Thoracic aorta (tissue), 2 donors: Measurements from ENCODE around the gene LRP11. TPM values are rescaled to one million over a fixed set of nuclear protein-coding genes. Genes with fewer than 3 reads are reported as not detected.
"Not testable (repeated sequence)": the region's sequence is repeated elsewhere in the genome, so short reads cannot be mapped to it uniquely, and the experiment has no call there.

ENCODE experiments used
- ATAC-seq: fragments of 150-250 bp; one replicate; pipeline ENCODE4 v1.8.0; 2017; ENCODE audit warnings: low read depth; ENCODE audit not compliant: insufficient number of reproducible peaks, low FRiP score
- DNase-seq: peaks from one replicate; pipeline ENCODE4 v3.0.0-alpha.2; 2020; ENCODE audit warnings: low spot score
- H3K27ac ChIP-seq, 2 donors: fragments of 200-600 bp; sonication (generic); 1 replicate in 1 of 2; 2 replicates in 1 of 2; pipeline ENCODE4 v1.5.1; 2016; ENCODE audit warnings: mild to moderate bottlenecking in 2 of 2, moderate library complexity in 2 of 2
- H3K27me3 ChIP-seq: fragments of 200-600 bp; sonication (generic); replicated peaks from 2 replicates; pipeline ENCODE4 v1.6.0; 2016; ENCODE audit warnings: mild to moderate bottlenecking; ENCODE audit not compliant: insufficient read depth
- H3K36me3 ChIP-seq: fragments of 200-600 bp; sonication (generic); one replicate; pipeline ENCODE4 v1.5.1; 2016
- H3K4me1 ChIP-seq, 2 donors: fragments of 200-600 bp; sonication (generic); 1 replicate in 1 of 2; 2 replicates in 1 of 2; pipeline versions ENCODE4 v1.5.1 to v1.6.0; 2016; ENCODE audit warnings: low read depth in 2 of 2, mild to moderate bottlenecking in 1 of 2; ENCODE audit not compliant: control insufficient read depth in 1 of 2
- H3K4me3 ChIP-seq: fragments of 200-600 bp; sonication (generic); 2 replicates; pipeline ENCODE4 v1.5.1; 2016; ENCODE audit warnings: mild to moderate bottlenecking
- H3K9me3 ChIP-seq: fragments of 200-600 bp; sonication (generic); 2 replicates; pipeline ENCODE4 v1.5.1; 2016
- total RNA-seq, 2 donors: library from RNA; depleted of rRNA; stranded (reverse); fragments of >200 nt; gene quantifications; one replicate each; pipeline versions ENCODE4 v1.1.0 to v1.2.3, GENCODE V29; 2016
- TF ChIP-seq, protein P1 (sequence below): fragments of 200-600 bp; sonication (generic); IDR thresholded peaks from one replicate; pipeline ENCODE4 v1.5.1; 2019; ENCODE audit warnings: antibody characterized with exemption

LRP11 gene
- total RNA-seq, 2 donors from 2014 or later, result 22.4 to 31.8 TPM

DNA sequence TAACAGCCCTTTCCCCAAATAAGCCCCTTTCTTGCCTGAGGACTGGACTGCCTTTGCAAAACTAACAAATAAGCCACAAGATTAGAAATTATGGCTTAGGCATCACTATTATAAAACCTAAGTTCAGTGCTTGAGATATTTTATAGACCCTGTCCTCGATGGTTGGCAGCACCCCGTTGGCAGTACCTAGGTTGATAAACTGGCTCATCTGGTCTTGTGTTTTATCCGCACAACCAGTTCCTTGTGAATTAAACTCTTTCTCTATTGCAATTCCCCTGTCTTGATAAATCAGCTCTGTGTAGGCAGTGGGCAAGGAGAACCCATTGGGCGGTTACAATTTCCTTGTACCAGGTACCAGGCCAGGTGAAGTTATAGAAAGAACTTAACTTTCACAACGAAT is 6.6 kb downstream of the LRP11 start:
- Histone ChIP-seq H3K9me3 (no peaks in the 10 kb centered on the region), H3K27me3 (no peaks in the 10 kb centered on the region), H3K4me3 (no peak overlapping the region), H3K4me1 (peaks cover 1 to 8% of the 10 kb centered on the region in 2 donors), H3K36me3 (no peaks in the 10 kb centered on the region), H3K27ac (no peak overlapping the region)
- ATAC-seq, result no peak
- TF ChIP-seq, protein P1, sequence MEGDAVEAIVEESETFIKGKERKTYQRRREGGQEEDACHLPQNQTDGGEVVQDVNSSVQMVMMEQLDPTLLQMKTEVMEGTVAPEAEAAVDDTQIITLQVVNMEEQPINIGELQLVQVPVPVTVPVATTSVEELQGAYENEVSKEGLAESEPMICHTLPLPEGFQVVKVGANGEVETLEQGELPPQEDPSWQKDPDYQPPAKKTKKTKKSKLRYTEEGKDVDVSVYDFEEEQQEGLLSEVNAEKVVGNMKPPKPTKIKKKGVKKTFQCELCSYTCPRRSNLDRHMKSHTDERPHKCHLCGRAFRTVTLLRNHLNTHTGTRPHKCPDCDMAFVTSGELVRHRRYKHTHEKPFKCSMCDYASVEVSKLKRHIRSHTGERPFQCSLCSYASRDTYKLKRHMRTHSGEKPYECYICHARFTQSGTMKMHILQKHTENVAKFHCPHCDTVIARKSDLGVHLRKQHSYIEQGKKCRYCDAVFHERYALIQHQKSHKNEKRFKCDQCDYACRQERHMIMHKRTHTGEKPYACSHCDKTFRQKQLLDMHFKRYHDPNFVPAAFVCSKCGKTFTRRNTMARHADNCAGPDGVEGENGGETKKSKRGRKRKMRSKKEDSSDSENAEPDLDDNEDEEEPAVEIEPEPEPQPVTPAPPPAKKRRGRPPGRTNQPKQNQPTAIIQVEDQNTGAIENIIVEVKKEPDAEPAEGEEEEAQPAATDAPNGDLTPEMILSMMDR, result no peak
- no peak for DNase-seq

DNA sequence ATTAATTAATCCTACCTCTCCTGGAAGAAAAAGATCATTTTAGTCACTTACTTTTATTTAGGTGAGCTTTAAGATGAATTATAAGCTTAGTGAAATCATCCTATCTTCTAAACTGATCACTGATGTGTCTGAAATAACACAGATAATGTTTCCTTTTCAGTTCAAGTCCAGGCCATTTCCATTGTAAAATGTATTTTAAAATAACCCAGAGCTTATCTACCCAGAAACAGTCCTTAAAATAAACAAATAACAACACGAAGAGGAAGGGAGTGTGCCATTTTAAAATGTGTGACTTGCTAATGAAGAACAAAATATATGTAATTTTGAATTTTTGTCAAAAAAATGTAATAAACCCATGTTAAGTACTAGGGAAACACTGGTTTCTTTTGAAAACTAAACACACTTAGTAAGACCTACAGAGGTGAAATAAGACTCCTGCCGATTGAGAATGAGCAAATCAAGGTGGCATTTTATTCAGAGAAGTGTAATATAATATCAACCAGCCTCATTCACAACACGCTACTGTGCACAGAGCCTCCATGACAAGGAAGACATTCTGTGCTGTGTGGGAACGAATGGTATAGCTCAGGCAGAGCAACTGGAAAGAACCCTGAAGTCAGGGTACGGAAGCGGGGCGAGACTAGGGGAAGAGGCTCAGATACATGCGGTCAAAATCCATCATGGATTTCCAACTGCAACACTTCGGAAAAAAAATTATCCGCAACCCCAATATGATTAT is 7.7 kb downstream of the LRP11 start:
- TF ChIP-seq, protein P1, result no peak
- Histone ChIP-seq H3K27ac (no peak overlapping the region), H3K27me3 (no peaks in the 10 kb centered on the region), H3K36me3 (no peaks in the 10 kb centered on the region), H3K4me1 (peaks cover 0 to 6% of the 10 kb centered on the region in 2 donors), H3K4me3 (no peak overlapping the region), H3K9me3 (no peaks in the 10 kb centered on the region)
- ATAC-seq (no peak), DNase-seq (no peak)

DNA sequence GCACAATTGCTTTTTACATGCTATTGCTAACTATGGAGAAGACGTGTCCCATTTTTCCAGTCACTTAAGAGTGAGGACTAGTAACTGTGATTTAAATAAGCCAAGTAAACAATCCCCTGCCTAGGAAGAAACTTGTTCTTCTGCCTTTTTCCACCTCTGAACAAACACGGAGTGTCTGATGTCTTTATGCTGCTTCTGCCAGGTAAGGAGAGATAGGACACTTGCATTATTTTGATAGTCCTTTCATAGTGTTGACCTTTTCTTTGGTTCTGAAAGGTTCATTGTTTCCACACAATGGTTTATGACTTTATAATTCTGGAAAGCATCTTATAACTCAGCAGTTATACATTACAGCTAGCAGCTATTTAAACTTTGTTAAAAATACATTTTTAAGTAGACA is 8.4 kb downstream of the LRP11 start:
- H3K4me3 ChIP-seq, result no peak overlapping the region
- TF ChIP-seq, protein P1, result no peak
- no peaks in the 10 kb centered on the region for H3K36me3 ChIP-seq
- peaks cover 0 to 6% of the 10 kb centered on the region in 2 donors for H3K4me1 ChIP-seq
- H3K27me3 ChIP-seq, result no peaks in the 10 kb centered on the region
- ATAC-seq, result no peak
- DNase-seq, result no peak
- no peak overlapping the region for H3K27ac ChIP-seq
- H3K9me3 ChIP-seq, result no peaks in the 10 kb centered on the region

DNA sequence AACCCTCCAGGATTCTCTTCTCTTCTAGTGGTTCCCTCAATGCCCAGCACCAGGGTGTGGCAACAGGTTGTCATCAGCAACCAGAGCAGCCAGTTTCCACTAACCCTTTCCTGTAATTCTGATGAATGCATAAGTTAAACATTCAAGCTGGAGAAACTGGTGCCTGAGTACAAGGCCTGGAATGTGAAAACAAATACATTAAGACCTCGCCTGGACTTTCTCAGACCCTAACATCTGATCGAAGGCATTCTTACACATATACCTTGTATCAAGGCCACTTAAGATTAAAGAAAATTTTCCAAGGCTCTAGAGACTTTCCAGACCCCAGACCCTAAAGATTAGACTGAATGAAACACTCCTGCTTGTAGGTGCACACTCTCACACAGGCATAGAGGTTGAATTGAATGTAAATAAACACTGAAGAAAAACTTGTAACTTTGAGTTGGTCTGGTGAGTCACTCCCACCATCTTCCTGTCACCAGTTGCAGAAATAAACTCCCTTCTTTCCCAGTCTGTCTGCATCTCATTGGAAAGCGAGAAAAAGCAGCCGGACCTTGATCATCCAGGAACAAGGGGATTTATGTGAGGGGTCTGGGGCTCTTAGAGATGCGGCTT is 9.0 kb downstream of the LRP11 start:
- no peak for DNase-seq
- TF ChIP-seq, protein P1, result no peak
- no peak overlapping the region for H3K4me3 ChIP-seq
- no peaks in the 10 kb centered on the region for H3K27me3 ChIP-seq
- H3K27ac ChIP-seq, result no peak overlapping the region
- peaks cover 0 to 6% of the 10 kb centered on the region in 2 donors for H3K4me1 ChIP-seq
- no peak for ATAC-seq
- no peaks in the 10 kb centered on the region for H3K36me3 ChIP-seq
- H3K9me3 ChIP-seq, result no peaks in the 10 kb centered on the region

DNA sequence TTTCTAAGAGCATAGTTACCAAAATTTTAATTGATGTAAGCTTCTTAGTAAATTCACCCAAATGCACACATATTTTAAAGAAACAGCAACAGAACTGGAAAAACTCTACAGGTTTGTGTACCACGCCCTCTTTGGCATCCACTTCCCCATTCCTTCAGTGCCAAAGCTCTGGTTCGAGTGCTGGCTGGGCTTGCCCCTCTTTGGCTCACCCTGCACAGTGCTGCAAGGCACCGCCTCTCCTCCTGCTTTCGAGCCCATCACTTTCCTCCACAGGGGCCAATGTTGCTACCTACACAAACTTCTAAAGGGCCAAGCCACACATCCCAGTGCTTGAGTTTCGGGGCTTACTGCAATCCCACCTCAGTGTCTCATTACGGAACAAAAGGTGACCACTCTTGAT is 9.6 kb downstream of the LRP11 start:
- no peak for ATAC-seq
- DNase-seq, result no peak
- no peaks in the 10 kb centered on the region for H3K9me3 ChIP-seq
- no peaks in the 10 kb centered on the region for H3K27me3 ChIP-seq
- H3K27ac ChIP-seq, result no peak overlapping the region
- H3K4me3 ChIP-seq, result no peak overlapping the region
- H3K36me3 ChIP-seq, result no peaks in the 10 kb centered on the region
- TF ChIP-seq, protein P1, result no peak
- peaks cover 0 to 6% of the 10 kb centered on the region in 2 donors for H3K4me1 ChIP-seq

DNA sequence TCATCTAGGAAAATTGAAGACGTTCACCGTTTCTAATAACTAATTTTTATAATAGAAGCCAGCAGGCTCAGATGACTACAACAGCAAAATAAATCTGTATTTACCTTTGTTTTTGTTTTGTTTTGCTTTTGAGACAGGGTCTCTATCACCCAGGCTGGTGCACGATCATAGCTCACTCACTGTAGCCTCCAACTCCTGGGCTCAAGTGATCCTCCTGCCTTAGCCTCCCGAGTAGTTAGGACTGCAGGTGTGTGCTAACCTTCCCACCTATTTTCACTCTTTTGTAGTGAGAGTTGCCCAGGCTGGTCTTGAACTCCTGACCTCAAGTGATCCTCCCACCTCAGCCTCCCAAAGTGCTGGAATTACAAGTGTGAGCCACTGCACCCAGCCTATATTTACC is 10.1 kb downstream of the LRP11 start:
- not testable (repeated sequence) for H3K27ac ChIP-seq, ATAC-seq, H3K36me3 ChIP-seq, H3K4me1 ChIP-seq, H3K27me3 ChIP-seq, DNase-seq, H3K4me3 ChIP-seq, H3K9me3 ChIP-seq
